Choroid plexus epithelial cell (primary cell): ENCODE results near the gene SLC1A6.
A peak's percentile ranks its signal among the peaks of the same experiment; 100 is the strongest.
"Not testable (repeated sequence)": the region's sequence is repeated elsewhere in the genome, so short reads cannot be mapped to it uniquely, and the experiment has no call there.

Experiments used
- DNase-seq: peaks from one replicate; pipeline ENCODE4 v3.0.0-alpha.2; 2010; ENCODE audit warnings: low read depth
- H3K4me3 ChIP-seq: 2 replicates; pipeline ENCODE4 v1.5.1; 2011; ENCODE audit warnings: low read depth, mild to moderate bottlenecking, control low read depth, low read length, moderate library complexity
- TF ChIP-seq, protein P1 (sequence below): conservative IDR thresholded peaks from 2 replicates; pipeline ENCODE4 v1.5.1; 2011; ENCODE audit warnings: low read depth, mild to moderate bottlenecking, control low read depth, inconsistent platforms, low read length, moderate library complexity

Gene SLC1A6

DNA sequence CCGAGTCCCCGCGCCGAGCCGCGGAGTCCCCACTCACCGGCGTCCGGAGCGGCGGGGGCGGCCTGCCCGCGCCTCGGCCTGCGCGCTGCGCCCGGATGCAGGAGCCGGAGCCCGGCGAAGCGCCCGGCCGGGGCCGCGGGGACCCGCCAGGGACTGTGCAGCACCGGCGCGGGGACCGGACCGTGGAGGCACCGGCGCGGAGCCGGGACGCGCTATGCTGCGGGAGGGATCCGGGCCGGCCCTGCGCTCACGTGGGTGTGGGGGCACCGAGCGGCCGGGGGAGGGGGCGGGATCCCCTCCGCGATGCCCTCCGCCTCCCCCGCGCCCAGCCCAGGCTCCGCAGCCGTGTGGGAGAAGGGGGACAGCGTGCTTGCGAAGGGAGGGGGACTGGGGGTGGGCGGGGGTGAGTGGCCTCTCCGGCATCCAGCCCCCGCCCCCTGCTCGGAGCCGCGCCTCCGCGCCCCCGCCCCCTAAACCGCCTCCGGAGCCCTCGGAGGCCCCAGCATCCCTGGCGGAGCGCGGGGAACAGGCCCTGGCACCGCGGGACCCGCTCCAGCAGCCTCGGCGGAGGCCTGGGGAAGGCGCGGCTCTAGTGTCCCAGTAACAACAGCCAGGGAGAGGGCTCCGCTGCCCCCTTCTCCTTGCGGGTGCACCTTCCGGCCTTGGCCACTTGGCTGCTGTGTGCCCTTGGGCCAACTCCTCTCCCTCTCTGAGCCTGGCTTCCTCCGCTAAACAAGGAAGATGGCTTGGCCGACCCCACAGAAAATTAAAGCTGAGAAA, at the start of gene SLC1A6:
Gene SLC1A6 (minus strand): TSS at position 389 of the 780 bp plus-strand sequence. CDS start 6,954 bp downstream, outside the sequence.
- DNase-seq = no peak
- TF ChIP-seq, protein P1, sequence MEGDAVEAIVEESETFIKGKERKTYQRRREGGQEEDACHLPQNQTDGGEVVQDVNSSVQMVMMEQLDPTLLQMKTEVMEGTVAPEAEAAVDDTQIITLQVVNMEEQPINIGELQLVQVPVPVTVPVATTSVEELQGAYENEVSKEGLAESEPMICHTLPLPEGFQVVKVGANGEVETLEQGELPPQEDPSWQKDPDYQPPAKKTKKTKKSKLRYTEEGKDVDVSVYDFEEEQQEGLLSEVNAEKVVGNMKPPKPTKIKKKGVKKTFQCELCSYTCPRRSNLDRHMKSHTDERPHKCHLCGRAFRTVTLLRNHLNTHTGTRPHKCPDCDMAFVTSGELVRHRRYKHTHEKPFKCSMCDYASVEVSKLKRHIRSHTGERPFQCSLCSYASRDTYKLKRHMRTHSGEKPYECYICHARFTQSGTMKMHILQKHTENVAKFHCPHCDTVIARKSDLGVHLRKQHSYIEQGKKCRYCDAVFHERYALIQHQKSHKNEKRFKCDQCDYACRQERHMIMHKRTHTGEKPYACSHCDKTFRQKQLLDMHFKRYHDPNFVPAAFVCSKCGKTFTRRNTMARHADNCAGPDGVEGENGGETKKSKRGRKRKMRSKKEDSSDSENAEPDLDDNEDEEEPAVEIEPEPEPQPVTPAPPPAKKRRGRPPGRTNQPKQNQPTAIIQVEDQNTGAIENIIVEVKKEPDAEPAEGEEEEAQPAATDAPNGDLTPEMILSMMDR = no peak
- H3K4me3 ChIP-seq = no peak within 1 kb of the TSS

DNA sequence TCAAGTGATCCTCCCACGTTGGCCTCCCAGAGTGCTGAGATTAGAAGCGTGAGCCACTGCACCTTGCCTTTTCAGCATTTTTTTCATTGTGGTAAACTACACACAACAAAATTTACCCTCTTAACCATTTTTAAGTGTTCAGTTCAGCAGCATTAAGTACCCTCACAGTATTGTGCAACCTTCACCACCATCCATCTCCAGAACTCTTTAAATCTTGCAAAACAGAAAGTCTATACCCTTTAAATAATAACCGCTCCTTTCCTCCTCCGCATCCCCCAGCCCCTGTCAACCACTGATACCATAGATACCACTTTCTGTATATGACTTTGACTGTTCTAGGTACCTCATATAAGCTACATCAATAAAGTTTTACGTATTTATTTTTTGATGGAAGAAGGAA, 48.8 kb upstream of the SLC1A6 start:
- H3K4me3 ChIP-seq = no peak overlapping the region
- DNase-seq = no peak
- TF ChIP-seq, protein P1 = no peak

DNA sequence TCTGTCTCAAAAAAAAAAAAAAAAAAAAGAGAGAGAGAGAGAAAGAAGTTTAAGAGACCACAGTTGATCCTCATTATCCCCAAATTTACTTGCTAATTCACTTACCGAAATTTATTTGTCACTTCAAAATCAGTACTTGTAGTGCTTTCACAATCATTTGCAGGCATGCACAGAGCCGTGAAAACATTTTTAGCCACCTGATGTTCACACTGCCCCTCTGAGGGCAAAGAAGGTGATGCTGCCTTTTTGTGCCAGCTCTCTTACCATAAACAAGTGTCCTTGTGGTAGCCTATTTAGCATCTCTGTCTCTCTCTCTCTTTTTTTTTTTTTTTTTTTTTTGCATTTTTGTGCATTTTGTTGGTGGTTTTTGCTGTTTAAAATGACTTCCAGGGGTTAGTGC, 45.6 kb upstream of the SLC1A6 start:
- peak; percentile 3 for DNase-seq
- TF ChIP-seq, protein P1 = no peak
- no peak overlapping the region for H3K4me3 ChIP-seq

DNA sequence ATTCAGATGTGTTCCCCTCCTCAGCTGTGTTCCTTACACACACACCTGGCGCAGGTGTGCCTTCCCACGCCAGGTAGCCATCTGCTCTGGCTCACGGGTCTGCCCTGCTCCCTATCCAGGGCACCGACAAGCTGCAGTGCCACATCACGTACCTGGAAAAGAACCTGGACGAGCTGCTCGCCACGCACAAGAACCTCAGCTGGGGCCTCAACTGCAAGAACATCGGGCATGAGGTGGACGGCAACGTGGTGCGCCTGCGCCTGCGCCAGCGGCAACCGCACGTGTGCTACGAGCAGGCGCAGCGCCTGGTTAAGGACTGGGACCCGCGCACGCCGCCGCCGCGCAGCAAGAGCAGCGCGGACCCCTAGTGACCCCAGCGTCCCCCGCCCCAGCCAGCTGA, 43.1 kb upstream of the SLC1A6 start:
- DNase-seq = no peak
- H3K4me3 ChIP-seq = no peak overlapping the region
- TF ChIP-seq, protein P1 = no peak

DNA sequence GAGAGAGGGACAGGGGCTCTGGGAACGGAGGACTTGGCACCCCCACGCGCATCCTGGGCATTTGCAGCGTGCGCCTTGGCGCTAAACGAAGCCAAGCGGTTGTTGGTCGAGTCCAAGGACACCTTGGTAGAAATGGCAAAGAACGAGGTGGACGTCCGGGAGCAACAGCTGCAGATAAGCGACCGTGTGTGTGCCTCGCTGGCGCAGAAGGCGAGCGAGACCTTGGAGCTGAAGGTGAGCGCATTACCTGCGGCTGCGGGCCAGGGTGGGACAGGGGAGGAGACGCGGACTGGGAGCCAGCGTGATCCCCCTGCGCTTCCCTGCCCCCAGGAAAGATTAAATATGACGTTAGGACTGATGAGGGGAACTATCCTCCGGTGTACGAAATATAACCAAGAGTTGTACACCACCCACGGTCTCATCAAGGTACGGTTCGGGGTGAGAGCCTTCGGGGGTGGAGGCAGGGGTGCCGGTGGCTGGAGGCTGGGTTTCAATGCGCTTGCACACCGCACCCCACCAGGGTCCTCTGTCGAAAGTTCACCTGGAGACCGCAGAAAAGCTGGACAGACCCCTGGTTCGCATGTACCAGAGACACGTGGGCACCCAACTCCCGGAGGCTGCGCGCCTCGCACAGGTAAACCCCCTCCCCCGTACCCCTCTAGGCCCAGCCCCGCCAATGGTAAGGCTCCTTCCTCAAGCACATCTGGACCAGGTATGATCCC, 41.8 kb upstream of the SLC1A6 start:
- DNase-seq = no peak
- no peak overlapping the region for H3K4me3 ChIP-seq
- TF ChIP-seq, protein P1 = no peak

DNA sequence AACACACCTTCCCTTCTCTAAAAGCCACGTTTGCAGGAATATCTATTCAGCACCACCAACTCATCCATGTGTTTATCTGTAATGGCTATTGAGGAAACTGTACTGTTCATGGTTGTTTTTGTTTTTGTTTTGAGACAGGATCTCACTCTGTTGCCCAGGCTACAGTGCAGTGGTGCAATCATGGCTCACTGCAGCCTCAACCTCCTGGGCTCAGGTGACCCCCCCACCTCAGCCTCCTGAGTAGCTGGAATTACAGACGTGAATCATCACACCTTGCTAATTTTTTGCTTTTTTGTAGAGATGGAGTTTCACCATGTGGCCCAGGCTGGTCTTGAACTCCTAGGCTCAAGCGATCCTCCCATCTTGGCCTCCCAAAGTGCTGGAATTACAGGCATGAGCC, 39.2 kb upstream of the SLC1A6 start:
- H3K4me3 ChIP-seq, DNase-seq: not testable (repeated sequence)

DNA sequence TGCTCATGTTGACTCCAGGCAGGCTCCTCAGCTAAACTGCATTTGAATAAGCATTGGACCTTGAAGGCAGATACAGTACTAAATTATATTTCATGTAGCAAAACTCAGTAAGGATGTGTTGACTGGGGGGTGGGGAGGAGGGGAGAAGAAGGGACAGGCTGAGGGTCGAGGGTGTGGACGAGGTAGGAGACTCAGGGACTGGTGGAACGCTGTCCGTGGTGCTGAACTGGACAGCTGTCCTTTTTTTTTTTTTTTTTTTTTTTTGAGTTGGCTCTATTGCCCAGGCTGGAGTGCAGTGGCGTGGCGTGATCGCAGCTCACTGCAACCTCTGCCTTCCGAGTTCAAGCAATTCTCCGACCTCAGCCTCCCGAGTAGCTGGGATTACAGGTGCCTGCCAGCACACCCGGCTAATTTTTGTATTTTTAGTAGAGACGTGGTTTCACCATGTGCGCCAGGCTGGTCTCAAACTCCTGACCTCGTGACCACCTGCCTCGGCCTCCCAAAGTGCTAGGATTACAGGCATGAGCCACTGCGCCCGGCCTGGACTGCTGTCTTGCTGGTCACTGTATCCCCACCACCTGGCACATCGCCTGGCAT, 36.4 kb upstream of the SLC1A6 start:
- peak; percentile 19 for DNase-seq
- TF ChIP-seq, protein P1 = no peak
- H3K4me3 ChIP-seq = no peak overlapping the region
